GM10266 (cell line): ENCODE measurements around the gene MAPK7.

Experiments used
- DNase-seq: peaks from one replicate; pipeline ENCODE4 v3.0.0; 2012; ENCODE audit errors: extremely low spot score
- TF ChIP-seq, protein P1 (sequence below): IDR thresholded peaks from 2 replicates; pipeline ENCODE4 v1.5.1; 2012; ENCODE audit warnings: mild to moderate bottlenecking, low read depth; ENCODE audit not compliant: control insufficient read depth, insufficient read depth; ENCODE audit errors: missing control alignments

Gene MAPK7

DNA sequence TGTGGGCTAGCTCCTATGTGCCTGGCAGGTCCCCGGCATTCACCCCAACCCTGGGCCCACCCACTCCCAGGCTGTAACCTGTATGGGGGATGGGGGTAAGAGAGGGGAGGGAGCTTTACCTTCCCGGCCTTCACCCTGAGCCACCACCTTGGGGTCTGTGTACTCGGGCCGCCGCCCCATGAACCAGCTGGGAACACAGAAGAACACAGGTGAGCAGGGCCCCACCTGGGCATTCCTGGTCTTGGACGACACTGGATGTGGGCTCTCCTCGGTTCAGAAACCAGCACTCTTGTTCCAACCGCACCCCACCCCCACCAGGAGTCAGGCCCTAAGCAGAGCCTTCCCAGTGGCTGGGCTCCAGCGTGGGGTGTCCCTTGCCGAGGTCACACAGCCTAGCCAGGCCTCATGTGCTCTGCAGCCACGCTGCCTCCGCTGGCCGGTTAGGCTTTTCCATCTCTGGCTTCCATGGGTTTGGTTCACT, 34.6 kb upstream of the MAPK7 start:
- TF ChIP-seq, protein P1, sequence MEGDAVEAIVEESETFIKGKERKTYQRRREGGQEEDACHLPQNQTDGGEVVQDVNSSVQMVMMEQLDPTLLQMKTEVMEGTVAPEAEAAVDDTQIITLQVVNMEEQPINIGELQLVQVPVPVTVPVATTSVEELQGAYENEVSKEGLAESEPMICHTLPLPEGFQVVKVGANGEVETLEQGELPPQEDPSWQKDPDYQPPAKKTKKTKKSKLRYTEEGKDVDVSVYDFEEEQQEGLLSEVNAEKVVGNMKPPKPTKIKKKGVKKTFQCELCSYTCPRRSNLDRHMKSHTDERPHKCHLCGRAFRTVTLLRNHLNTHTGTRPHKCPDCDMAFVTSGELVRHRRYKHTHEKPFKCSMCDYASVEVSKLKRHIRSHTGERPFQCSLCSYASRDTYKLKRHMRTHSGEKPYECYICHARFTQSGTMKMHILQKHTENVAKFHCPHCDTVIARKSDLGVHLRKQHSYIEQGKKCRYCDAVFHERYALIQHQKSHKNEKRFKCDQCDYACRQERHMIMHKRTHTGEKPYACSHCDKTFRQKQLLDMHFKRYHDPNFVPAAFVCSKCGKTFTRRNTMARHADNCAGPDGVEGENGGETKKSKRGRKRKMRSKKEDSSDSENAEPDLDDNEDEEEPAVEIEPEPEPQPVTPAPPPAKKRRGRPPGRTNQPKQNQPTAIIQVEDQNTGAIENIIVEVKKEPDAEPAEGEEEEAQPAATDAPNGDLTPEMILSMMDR: no peak
- no peak for DNase-seq

DNA sequence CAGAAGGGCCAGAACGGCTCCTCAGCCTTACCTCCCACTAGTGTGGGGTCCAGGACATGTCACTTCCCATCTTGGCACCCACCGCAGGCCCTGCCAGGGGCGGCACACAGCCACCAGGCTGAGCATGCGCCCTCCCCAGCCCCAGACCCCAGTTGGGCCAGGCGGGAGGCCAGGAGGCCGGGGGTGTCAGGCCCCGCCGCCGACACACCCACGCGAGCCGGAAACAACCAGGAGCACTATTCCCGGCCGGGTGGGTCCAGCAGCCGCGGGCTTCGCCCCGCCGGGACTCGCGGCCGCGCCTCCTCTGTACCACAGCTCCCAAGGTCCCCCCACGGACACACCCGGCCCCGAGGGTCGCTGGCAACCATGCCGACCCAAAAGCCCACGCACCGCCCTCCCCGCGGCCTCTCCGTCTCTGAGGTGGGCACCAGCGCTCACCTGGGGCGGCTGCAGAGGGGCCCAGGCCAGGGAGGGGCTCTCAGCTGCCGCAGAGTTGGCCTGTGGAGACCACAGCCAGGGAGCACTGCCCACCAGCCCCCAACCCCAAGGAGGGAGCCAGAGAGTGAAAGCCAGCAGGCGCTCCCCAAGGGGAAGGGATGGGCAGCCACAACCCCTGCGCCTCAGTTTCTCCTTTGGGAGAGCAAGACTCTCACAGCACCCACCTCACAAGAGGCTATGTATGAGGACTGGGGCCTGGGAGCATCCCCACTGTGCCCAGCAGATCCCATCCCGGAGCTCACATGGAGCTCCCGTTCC, 33.8 kb upstream of the MAPK7 start:
- DNase-seq: no peak
- TF ChIP-seq, protein P1: no peak

DNA sequence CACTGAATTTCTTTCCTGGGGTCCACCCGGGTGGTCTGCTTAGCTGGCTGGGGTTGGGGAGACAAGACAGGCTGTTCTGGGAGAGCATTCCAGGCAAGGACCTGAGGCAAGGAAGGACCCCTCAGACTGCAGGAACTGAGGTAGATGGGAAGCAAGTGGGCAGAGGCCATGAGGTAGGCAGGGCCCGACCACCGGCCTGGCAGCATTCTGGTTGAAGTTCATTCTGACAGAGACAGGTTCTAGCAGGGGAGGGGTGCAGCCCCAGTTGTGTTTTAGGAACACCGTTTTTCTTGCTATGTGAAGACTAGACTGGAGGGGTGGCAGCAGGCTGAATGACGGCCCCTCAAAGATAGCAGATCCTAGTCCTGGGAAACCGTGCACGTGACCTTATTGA, 33.2 kb upstream of the MAPK7 start:
- TF ChIP-seq, protein P1: no peak
- DNase-seq: no peak

DNA sequence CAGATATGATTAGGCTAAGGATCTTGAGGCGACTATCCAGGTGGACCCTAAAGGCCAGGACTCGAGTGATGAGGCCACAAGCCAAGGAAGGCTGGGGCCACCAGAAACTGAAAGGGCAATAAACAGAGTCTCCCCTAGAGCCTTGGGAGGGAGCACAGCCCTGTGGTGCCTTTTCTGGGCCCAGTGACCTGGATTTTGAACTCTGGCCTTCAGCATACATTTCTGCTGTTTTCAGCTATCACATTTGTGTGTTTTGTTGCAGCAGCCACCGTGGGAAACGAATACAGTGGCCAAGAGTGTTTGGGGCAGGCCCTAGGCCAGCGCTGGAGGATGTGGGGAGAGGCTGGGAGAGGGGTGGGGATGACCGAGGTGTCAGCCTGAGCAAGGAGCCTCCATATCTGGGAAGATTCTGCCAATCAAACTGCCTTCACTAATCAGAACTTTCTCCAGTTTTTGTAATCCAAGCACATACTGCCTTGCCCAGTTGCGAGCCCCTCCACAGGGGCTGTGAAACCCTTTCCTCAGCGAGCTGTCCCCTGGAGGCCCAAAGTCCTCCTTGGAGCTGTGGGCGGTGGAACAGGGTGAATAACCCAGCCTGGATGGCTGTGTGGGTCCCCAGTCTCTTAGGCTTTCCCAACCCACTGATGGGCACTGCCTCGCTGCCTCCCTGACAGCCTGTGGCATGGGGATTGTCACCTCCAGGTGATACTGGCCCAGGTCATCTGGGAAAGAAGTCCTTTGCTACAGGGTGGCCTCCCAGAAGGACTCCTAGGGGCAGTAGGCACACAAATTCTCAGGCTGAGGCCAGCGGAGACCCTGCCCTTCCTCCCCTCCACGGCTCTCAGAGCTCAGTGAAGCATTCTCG, 32.6 kb upstream of the MAPK7 start:
- no peak for DNase-seq
- TF ChIP-seq, protein P1: no peak

DNA sequence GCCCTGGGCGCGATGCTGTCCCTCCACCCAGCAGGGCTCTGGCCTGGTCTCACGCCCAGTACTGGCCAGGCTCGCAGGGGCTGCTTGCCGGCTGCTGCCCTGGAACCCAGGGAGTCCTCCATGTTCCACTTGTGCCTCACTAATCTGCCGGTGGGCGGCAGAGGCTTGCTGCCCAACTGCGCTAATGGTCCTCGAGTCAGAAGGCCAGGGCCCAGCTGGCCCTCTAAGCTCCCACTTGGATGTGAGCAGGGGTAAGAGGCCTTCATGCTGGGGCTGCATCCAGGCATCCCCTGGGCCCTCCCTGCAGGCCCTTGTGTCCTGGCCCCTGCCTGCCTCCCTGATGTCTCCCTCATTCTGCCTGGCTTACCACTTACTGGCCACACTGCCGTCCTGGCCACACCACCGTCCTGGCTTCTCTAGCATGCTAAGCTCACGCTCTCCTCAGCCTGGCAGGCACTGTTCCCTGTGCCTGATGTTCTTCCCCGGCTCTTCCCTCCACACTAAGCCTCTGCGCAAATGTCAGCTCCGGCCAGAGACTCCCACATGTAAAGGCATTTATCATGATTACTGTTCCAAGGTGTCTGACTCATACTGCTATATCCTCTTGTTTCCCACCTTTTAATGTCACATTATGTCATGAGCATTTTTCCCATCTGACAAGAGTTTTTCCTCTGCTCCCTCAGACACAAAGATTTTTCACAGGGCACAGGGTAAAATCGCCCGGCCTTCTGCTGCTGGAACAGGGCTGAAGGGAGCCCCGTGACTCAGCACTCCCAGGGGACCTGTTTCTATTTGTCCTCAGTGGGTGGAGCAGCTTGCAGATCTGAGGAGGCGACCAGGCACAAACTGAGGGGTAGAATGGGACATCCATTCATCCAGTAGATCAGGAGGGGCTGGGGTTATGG, 31.7 kb upstream of the MAPK7 start:
- TF ChIP-seq, protein P1: no peak
- no peak for DNase-seq

DNA sequence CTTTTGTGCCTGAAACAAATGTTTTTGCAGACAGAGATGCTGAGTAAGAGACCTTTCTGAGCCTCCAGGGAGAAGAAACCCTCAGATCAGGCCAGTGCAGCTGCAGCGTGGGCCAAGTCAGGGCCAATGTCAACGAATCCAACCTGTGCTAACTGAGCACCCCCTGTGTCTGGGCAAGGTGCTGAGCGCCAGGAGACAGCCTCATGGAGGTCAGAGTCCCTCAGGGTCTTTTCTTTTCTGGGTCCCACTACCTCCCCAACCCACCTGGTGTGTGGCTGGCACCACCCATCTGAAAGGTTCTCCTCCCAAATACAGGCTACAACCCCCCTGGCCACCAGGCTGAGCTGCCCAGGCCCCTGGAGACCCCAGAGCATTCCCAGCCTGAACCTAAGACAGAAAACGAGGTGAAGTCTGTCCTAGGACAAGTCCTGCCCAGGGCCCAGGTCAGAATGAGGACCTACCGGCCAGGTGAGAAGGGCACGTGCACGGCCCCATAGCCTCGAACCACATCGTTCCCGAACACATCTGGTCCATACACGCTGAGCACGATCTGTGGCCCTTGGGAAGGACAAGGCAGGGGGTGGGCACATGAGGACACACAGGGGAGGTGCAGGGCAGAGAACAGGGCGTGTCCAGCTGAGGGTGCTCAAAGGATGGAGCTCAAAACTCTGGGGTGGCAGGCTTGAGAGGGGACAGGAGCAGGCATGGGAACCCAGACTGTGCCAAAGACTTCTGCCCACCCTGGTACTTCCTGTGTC, 30.8 kb upstream of the MAPK7 start:
- TF ChIP-seq, protein P1: no peak
- DNase-seq: no peak
